Endothelial cell of umbilical vein (primary cell): ENCODE measurements around the gene FLRT2. TPM values are rescaled to one million over a fixed set of nuclear protein-coding genes. Genes with fewer than 3 reads are reported as not detected.
A peak's percentile ranks its signal among the peaks of the same experiment; 100 is the strongest.

Experiments used
- BruUV-seq: library from RNA; stranded (reverse); fragments of 400-500 nt; replicated peaks from 2 replicates; lab custom pipeline; 2021; lab: Mats Ljungman, UMichigan
- CTCF ChIA-PET: fragments of 300-600, 350-600 bp; sonication (Branson Sonifier 250); formaldehyde crosslinking; loops from one replicate; lab custom pipeline; 2021; ENCODE audit warnings: antibody characterized with exemption, inconsistent platforms; lab: Charles Lee
- POLR2A ChIA-PET: fragments of 300-600, 350-600 bp; sonication (Branson Sonifier 250); formaldehyde crosslinking; loops from one replicate; lab custom pipeline; 2021; ENCODE audit warnings: antibody characterized with exemption, inconsistent platforms; lab: Charles Lee
- DNase-seq: peaks from one replicate; pipeline ENCODE4 v3.0.0-alpha.2; 2011; ENCODE audit warnings: low read depth, low spot score
- FAIRE-seq: peaks from 2 replicates; lab custom pipeline; 2011; peaks lifted over from hg19 to GRCh38; lab: Jason Lieb, UNC
- H2AFZ ChIP-seq: 2 replicates; pipeline ENCODE4 v1.6.0; 2012; ENCODE audit warnings: low read depth, low read length, control low read depth, inconsistent platforms
- H3K27ac ChIP-seq: 2 replicates; pipeline ENCODE4 v1.5.1; 2011; ENCODE audit warnings: low read depth, mild to moderate bottlenecking, control low read depth, low read length, moderate library complexity; ENCODE audit not compliant: insufficient read depth
- H3K27me3 ChIP-seq, 2 experiments: 2 replicates each; pipeline versions ENCODE4 v1.6.0 to v1.6.1; 2011; ENCODE audit warnings: low read length in 2 of 2, mixed read lengths in 1 of 2; ENCODE audit not compliant: control insufficient read depth in 2 of 2, insufficient read depth in 2 of 2
- H3K36me3 ChIP-seq, 2 experiments: 2 replicates in 1 of 2; 3 replicates in 1 of 2; pipeline ENCODE4 v1.5.1; 2011; ENCODE audit warnings: low read length in 2 of 2, mild to moderate bottlenecking in 1 of 2, moderate library complexity in 1 of 2; ENCODE audit not compliant: control insufficient read depth in 2 of 2, insufficient read depth in 2 of 2; ENCODE audit errors: extremely low read depth in 1 of 2
- H3K4me1 ChIP-seq: 3 replicates; pipeline ENCODE4 v1.5.1; 2011; ENCODE audit warnings: mild to moderate bottlenecking, low read length; ENCODE audit not compliant: control insufficient read depth, insufficient read depth; ENCODE audit errors: extremely low read depth
- H3K4me2 ChIP-seq: 2 replicates; pipeline ENCODE4 v1.6.1; 2011; ENCODE audit warnings: low read length, control low read depth, mixed read lengths; ENCODE audit not compliant: insufficient read depth
- H3K4me3 ChIP-seq, 3 experiments: fragments of 200-600 bp in 1 of 3; sonication (generic), shearing (Covaris generic) in 1 of 3; replicated peaks in 1 of 3; 2 replicates each; pipeline ENCODE4 v1.5.1; 2011 to 2016; ENCODE audit warnings: control low read depth in 3 of 3, low read length in 3 of 3, mild to moderate bottlenecking in 2 of 3, inconsistent platforms in 1 of 3, low read depth in 1 of 3, moderate library complexity in 1 of 3; ENCODE audit not compliant: insufficient read depth in 1 of 3
- H3K79me2 ChIP-seq: 2 replicates; pipeline ENCODE4 v1.6.0; 2012; ENCODE audit warnings: low read length, inconsistent platforms; ENCODE audit not compliant: control insufficient read depth, insufficient read depth
- H3K9ac ChIP-seq: replicated peaks from 2 replicates; pipeline ENCODE3; 2011; ENCODE audit warnings: low read length, control low read depth; ENCODE audit not compliant: insufficient read depth; ENCODE audit errors: extremely low read depth
- H3K9me1 ChIP-seq: replicated peaks from 3 replicates; pipeline ENCODE4 v1.6.0; 2011; ENCODE audit warnings: mild to moderate bottlenecking, low read length; ENCODE audit not compliant: control insufficient read depth, insufficient read depth; ENCODE audit errors: extremely low read depth
- H3K9me3 ChIP-seq: replicated peaks from 2 replicates; pipeline ENCODE4 v1.5.1; 2012; ENCODE audit warnings: low read length, inconsistent platforms; ENCODE audit not compliant: control insufficient read depth, insufficient read depth
- H4K20me1 ChIP-seq: replicated peaks from 2 replicates; pipeline ENCODE3; 2011; ENCODE audit warnings: mild to moderate bottlenecking, low read length; ENCODE audit not compliant: control insufficient read depth, insufficient read depth; ENCODE audit errors: extremely low read depth
- EZH2 ChIP-seq: IDR thresholded peaks from 2 replicates; pipeline ENCODE4 v1.6.1; 2012; ENCODE audit warnings: borderline replicate concordance, low read depth, mild to moderate bottlenecking, moderate library complexity, low read length, inconsistent platforms; ENCODE audit not compliant: severe bottlenecking
- FOS ChIP-seq: IDR thresholded peaks from 2 replicates; pipeline ENCODE4 v1.6.1; 2011; ENCODE audit warnings: mild to moderate bottlenecking, low read length, moderate library complexity, borderline replicate concordance; ENCODE audit not compliant: insufficient read depth
- GATA2 ChIP-seq: IDR thresholded peaks from 2 replicates; pipeline ENCODE4 v1.7.0; 2011; ENCODE audit warnings: low read depth, mild to moderate bottlenecking, moderate library complexity, mixed read lengths, low read length; ENCODE audit not compliant: insufficient read length, insufficient read depth
- JUN ChIP-seq: IDR thresholded peaks from 2 replicates; pipeline ENCODE4 v1.6.1; 2011; ENCODE audit warnings: borderline replicate concordance, low read depth; ENCODE audit not compliant: insufficient read length, insufficient read depth
- MYC ChIP-seq: IDR thresholded peaks from one replicate; pipeline ENCODE4 v1.6.1; 2011; ENCODE audit warnings: mild to moderate bottlenecking, low read depth, low read length
- POLR2A ChIP-seq: IDR thresholded peaks from 2 replicates; pipeline ENCODE4 v1.6.1; 2012; ENCODE audit warnings: low read depth, mild to moderate bottlenecking, control low read depth, low read length
- POLR2AphosphoS5 ChIP-seq: IDR thresholded peaks from 2 replicates; pipeline ENCODE4 v1.6.1; 2012; ENCODE audit warnings: low read depth, mild to moderate bottlenecking, control low read depth, low read length, moderate library complexity; ENCODE audit not compliant: insufficient read depth
- dilution Hi-C: fragments of 300-500 bp; cut with MboI; formaldehyde crosslinking; loops from one replicate; pipeline ENCODE4 v1.15.0; 2019; ENCODE audit warnings: low sequenced_read_pairs; ENCODE audit not compliant: extremely low pct_ligation_motif_present
- intact Hi-C: fragments of 100-400 bp; cut with micrococcal nuclease; formaldehyde crosslinking; loops from one replicate; pipeline ENCODE4 v1.10.0; 2022
- polyA plus RNA-seq, 4 experiments: library from polyadenylated mRNA; depleted of rRNA in 3 of 4; stranded (reverse) in 3 of 4; unstranded in 1 of 4; fragments of >200 nt; gene quantifications; 2 replicates each; pipeline versions ENCODE4 v1.2.1 to v1.2.3, GENCODE V29; 2011 to 2012; ENCODE audit warnings: missing spikeins in 1 of 4
- total RNA-seq: library from RNA; stranded (reverse); gene quantifications from 2 replicates; pipeline ENCODE4 v1.2.3, GENCODE V29; 2021
- TF ChIP-seq, protein P1 (sequence below): IDR thresholded peaks from 2 replicates; pipeline ENCODE4 v1.6.1; 2011; ENCODE audit not compliant: insufficient read depth, insufficient read length
- TF ChIP-seq, protein P2 (sequence below), 2 donors: IDR thresholded peaks; 1 replicate in 1 of 2; 2 replicates in 1 of 2; pipeline ENCODE4 v1.5.1; 2011; ENCODE audit warnings: low read length in 2 of 2, mild to moderate bottlenecking in 2 of 2, moderate library complexity in 2 of 2, control low read depth in 1 of 2, inconsistent platforms in 1 of 2, low read depth in 1 of 2; ENCODE audit not compliant: insufficient read depth in 1 of 2; ENCODE audit errors: extremely low read depth in 1 of 2

Gene FLRT2
- total and polyA plus RNA-seq, 2 donors (not counting 3 experiments of a cell fraction or from before 2014, with no cell fraction given): 202 to 229 TPM

DNA sequence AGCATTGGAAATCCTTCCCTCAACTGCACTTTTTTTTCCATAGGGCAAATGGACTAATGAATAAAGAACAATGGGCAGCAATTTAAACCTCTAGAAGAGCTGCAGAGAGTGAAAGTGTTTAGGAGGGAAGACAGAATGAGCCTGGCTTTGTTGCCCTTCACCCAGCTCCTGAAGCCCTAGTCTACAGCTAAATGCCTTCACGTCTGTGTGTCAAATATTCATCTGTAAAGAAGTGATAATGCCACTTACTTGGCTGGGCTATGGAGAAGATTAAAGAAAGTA lies 45.6 kb downstream of the FLRT2 start:
- H3K9me1 ChIP-seq: no peaks in the 10 kb centered on the region
- intact Hi-C loops (no loop called here), dilution Hi-C loops (no loop called here)
- DNase-seq (no peak), FAIRE-seq (no peak)
- CTCF ChIA-PET: interaction anchor here (1.4 to 2.9 kb wide), 2 partner anchors 11 to 40 kb away, joined by 4 to 14 read pairs; no protein-coding TSS in a partner anchor
- H4K20me1 ChIP-seq: no peaks in the 10 kb centered on the region
- H3K4me1 ChIP-seq: peaks cover 51% of the 10 kb centered on the region
- H3K4me3 ChIP-seq: no peak overlapping the region
- no peak overlapping the region for H3K9ac ChIP-seq
- peak overlapping the region; percentile 30 for H2AFZ ChIP-seq
- TF ChIP-seq JUN (no peak), EZH2 (no peak), FOS (no peak), POLR2A (no peak), MYC (no peak), POLR2AphosphoS5 (no peak), GATA2 (no peak)
- TF ChIP-seq, protein P1, sequence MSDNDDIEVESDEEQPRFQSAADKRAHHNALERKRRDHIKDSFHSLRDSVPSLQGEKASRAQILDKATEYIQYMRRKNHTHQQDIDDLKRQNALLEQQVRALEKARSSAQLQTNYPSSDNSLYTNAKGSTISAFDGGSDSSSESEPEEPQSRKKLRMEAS: no peak
- TF ChIP-seq, protein P2, sequence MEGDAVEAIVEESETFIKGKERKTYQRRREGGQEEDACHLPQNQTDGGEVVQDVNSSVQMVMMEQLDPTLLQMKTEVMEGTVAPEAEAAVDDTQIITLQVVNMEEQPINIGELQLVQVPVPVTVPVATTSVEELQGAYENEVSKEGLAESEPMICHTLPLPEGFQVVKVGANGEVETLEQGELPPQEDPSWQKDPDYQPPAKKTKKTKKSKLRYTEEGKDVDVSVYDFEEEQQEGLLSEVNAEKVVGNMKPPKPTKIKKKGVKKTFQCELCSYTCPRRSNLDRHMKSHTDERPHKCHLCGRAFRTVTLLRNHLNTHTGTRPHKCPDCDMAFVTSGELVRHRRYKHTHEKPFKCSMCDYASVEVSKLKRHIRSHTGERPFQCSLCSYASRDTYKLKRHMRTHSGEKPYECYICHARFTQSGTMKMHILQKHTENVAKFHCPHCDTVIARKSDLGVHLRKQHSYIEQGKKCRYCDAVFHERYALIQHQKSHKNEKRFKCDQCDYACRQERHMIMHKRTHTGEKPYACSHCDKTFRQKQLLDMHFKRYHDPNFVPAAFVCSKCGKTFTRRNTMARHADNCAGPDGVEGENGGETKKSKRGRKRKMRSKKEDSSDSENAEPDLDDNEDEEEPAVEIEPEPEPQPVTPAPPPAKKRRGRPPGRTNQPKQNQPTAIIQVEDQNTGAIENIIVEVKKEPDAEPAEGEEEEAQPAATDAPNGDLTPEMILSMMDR (IDR thresholded peaks at IDR 0.05; ENCODE audit: extremely low read depth in 1 of 2, insufficient read depth in 1 of 2, low read depth in 1 of 2, low read length in 2 of 2): no peak
- H3K27ac ChIP-seq: no peak overlapping the region
- no peaks in the 10 kb centered on the region for H3K27me3 ChIP-seq
- no peaks in the 10 kb centered on the region for H3K9me3 ChIP-seq
- no peak overlapping the region for H3K4me2 ChIP-seq
- H3K79me2 ChIP-seq: no peaks in the 10 kb centered on the region
- BruUV-seq: no TSS peak
- POLR2A ChIA-PET: no interaction called here
- peaks cover 0 to 10% of the 10 kb centered on the region in 2 experiments for H3K36me3 ChIP-seq
